Stimulated activated CD4-positive, alpha-beta T cell treated with anti-CD3 and anti-CD28 coated beads, Interleukin-2, amount 100 ng/mL, for 48 hours (primary cell): ENCODE results near the gene TAS1R1.

Experiments
- DNase-seq, 2 donors: peaks; one replicate each; pipeline ENCODE4 v3.0.0-alpha.2; 2020

TAS1R1 gene

DNA sequence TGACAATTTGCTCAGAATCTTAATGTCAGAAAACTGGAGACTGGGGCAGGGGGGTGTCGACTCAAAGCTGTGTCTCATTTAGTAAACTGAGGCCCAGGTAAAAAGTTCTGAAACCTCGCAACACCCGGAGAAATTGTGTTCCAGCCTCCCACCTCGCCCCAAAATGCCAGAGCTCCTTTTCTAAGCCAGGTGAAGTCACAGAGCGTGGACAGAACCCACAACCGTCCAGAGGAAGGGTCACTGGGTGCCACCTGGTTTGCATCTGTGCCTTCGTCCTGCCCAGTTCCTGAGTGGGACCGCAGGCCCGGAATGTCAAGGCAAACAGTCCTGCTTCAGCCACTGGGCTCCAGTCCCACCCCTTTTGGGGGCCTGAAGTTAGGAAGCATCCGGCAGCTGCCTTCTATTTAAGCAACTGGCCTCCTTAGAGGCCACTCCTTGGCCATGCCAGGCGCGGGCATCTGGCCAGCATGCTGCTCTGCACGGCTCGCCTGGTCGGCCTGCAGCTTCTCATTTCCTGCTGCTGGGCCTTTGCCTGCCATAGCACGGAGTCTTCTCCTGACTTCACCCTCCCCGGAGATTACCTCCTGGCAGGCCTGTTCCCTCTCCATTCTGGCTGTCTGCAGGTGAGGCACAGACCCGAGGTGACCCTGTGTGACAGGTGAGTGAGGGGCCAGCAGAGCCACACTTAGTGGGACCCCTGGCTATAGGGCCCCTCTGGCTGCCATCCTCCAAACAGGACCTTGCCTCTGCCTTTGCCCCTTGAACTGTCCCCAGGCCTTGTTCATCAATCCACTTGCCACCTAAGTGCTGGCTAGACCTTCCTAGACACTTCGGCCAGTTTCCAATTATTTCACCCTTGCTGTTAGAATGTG, at the start of gene TAS1R1:
TSS of gene TAS1R1 (plus strand) at position 401 of the 872 bp plus-strand sequence. CDS start at position 468, 67 bp downstream.
- DNase-seq: no peak

DNA sequence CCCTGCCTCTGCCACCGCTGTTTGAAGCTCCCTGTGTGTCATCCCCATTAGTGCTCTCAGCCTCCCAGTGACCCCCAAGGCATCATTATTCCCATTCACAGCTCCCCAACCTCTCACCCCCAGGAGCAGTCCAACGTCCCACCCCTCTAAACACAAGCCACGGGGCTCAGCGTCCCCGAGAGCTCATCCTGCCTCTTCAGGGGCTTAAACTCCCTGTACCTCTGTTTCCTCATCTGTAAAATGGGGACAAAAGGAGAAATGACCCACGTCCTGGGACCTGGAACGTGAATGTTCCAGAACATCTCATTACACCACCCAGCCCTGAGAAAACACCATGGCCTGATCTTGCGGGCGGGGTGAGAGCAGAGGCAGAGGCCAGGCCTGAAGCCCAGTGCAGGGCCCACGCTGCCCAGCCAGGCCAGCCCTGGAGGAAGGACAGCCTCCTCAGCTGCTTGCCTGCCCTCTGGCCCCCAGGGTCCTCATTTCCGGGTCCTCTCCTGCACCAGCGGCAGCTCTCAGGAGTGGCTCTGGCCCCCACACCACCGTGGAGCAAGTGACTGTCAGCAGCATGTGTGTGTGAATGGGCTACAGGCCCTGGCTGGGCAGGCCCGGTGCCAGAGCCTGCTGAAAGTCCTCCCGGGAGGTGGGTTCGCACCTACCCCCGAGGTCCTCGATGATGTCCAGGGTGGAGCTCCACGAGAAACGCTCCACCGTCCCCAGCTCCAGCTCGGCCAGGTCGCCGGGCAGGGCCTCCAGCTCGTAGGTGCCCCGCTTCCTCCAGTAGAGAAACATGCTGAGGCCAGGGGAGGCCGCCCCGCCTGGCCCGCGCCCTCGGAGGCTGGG, 49.5 kb upstream of the TAS1R1 start:
- DNase-seq: no peak

DNA sequence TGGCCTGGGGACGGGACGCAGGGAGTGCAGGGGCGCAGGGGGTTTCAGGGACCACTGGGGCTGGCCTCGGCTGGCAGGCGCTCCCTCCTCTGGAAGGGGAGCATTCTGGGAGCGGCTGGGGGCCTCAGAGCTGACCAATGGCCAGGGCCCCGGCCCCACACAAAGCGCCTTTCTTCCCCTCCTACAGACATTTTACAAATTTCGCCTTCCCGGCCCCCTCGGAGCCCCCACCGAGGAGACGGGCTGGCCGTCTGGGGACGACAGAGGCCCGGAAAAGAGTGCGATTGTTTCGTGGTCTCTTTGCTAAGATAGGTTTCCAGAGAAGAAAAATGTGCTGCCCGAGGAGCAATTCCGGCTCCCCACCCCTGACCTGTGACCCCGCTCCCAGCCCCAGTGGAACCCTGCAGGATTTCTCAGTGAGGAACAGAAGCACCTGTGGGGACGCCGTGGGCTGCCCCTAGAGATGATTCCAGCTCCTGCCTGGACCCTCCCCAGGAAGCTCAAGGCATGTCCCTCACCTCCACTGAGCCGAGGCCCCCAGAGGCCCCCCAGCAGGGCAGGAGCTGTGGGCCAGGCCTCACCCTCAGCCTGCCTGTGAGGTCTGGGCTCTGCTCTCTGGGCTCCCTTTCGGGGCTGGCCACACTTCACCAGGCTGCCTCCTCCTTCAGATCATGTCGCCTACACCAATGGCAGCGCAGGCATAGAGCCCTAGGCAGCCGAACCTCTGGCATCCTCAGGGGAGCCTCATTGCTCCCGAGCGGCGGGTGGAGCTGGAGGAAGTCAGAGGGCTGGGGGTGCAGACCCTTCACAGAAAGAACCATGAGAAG, 48.7 kb upstream of the TAS1R1 start:
- no peak for DNase-seq

DNA sequence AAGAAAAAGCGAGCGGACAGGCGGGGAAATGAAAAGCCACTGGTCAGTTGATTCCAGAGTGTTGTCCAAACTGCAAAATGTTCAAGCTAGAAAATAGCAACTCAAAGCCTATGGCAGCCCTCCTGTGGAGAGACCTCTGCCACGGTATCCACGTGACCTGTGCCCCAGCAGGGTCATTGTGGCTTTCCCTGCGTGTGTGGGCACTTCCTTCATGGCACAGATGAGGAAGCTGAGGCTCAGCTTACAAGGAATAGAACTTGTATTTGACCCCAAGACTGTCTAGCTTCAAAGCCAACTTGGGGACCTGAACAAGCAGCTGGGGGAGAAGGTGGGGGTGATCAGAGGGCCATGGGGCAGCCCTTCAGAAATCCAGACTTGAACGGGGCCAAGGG, 48.1 kb upstream of the TAS1R1 start:
- DNase-seq: no peak

DNA sequence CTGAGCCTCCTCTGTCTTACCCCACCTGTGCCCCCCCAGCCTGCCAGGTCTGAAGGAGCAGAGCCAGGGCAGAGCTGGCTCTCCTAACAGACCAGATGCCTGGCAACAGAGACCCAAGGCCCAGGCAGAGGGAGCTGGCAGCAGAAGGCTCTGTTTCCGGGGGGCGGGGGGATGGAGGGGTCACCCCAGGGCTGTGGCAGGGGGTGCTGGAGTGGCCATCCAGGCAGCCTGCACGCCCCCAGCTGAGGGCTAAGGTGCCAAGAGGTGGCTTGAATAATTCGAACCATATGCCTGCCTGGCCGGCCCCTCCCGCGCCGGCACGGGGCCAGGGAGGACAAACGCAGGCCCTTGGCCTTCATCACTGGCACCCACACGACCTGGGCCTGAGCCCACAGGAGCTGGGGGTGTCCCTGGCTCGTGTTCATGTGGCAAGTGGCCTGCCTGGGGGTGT, 47.6 kb upstream of the TAS1R1 start:
- no peak for DNase-seq

DNA sequence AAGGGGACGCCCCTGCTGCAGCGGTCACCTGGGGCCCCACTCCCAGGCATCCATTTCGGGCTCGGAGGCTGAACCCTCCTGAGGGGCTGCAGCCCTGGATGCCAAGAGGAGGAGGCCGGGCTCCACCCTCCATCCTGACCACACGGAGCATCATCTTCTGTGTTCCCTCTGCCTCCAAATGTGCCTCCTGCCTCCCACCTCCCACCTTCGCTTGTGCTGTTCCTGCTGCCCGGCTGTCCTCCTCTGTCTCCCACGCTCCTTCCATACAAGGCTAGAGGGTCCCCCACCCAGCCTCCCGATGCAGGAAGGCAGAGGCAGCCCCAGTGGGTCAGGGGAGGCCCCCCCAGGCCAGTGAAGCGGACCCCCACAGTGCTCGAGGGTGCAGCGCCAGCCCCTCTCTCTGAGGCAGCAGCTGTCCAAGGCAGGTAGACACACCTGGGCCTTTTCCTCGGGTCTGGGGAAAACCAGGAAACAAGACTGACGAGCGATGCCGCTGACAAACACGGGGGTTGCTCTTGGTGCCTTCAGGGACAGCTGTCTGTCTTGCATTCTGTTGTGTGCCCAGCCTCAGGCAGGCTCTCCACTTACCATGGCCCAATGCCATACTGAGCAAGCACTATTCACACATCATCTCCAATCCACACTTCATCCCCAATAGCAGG, 46.8 kb upstream of the TAS1R1 start:
- no peak for DNase-seq

DNA sequence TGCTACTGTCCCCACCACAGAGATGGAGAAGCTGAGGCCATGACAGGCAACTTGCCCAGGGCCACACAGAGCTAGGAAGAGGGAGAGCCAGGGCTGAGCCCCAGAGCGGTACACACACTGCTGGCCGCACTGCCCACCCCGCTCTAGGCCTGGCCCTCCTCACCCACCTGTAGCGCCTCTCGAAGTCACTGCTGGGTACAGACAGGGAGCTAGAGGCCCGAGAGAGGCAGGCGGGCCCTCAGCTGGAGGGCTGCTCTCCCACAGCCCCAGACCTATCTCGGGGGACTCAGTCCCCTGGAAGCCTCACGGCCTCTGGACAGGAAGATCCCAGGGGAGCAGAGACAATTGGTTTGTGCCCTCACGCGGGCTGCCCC, 46.3 kb upstream of the TAS1R1 start:
- no peak for DNase-seq

DNA sequence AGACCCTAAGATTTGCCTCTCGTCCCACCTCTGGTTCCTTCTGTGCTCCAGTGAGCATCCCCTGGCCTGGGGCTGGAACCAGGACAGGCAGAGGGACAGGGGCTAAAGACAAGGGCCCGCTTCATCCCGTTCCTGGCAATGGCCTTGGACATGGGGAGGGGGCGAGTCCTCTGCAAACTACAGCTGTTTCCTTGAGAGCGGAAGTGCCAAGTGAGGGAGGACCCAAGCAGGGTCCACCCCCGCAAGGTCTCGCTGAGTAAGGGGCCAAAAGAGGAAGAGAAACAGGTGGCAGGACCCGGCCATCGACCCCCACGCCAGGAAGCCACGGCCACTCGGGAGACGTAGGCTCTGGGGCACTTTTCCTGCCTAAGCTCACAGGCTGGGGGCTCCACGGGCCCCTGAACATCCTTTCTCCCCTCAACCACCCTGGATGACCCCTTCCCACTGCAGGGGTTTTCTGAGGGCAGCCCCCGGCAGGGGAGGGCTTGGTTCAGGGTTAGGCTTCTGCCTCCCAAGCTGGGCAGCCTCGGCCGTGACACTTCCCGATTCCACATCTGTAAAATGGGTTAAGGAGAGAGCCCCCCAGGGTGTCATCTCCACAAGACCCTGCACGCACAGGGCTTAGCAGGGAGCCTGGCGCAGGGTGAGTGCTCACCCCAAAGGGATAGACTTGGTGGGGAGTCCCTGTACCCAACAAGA, 45.7 kb upstream of the TAS1R1 start:
- no peak for DNase-seq

DNA sequence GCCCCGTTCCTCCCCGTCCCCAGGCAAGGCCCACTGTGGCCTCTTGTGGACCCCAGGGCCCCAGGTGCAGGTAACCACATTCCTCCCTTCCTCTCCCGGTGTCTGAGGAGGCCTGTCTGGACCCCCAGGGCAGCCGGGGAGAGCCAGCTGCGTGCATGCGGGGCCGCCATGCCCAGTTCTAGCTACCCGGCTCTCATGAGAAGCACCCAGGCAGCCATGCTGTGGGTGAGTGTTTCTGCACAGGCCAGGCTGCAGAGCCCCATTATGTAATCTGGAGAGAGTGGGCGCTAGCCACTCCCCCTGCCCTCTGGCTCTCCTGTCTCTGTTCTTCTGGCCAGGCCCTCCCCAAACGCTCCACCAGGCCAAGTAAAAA, 45.2 kb upstream of the TAS1R1 start:
- DNase-seq: no peak

DNA sequence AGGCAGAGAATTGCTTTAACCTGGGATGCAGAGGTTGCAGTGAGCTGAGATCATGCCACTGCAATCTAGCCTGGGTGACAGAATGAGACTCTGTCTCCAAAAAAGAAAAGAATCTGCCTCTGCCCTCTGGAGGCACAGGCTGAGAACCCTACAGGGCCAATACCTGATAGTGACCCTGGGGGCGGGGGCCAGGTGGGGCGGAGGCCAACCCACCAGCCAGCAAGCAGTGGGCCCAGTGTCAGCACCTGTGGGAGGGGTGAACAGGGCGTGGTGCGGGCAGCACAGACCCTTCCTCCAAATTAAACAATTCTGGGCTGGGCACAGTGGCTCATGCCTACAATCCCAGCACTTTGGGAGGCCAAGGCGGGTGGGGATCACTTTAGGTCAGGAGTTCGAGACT, 44.6 kb upstream of the TAS1R1 start:
- no peak for DNase-seq

DNA sequence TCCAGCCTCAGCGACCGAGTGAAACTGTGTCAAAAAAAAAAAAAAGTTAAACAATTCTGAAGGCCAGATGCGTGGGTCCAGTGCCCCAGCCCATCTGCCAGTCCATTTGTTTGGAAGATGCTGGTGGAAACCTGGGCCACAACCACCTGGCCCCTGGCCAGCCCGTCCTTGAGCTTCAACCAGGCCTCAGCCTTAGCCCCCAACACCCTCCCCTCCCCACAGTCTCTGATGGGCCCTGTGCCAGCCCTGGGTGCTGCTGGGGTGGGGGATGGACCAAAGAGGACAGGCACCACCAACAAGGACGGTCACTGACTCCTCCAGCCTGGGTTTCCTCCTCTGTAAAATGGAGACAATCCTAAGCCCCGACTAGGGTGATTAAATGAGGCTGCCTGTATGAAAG, 44.1 kb upstream of the TAS1R1 start:
- no peak for DNase-seq

DNA sequence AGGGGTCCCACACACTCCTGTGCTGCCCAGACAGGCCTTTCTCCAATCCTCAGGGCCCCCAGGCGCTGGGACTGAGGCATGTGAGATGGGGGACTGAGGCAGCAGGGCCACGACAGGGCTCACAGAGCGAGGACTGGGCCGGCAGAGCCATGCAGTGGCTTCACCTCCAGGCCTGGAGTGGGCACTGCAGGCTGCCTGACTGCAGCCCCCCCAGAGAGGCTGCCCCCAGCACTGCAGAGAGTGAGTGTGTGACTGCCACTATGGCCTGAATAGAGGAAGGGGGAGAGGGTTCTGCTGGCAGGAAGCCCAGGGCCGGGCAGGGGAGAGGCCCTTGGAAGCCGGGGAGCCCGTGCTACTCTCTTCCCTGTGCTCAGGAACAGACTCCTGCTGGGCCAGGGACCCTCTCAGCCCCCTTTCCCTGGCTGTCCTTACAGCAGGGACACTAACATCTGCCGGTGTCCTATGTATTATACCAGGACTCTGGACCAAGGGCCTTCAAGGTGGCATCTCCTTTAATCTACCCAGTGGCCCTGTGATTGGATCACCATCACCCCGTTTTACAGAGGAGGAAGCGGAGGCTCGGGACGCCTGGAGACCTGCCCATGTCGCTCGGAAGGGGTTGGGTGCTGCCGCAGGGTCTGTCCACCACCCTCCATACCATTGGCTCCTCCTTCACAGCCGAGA, 43.4 kb upstream of the TAS1R1 start:
- DNase-seq: no peak

DNA sequence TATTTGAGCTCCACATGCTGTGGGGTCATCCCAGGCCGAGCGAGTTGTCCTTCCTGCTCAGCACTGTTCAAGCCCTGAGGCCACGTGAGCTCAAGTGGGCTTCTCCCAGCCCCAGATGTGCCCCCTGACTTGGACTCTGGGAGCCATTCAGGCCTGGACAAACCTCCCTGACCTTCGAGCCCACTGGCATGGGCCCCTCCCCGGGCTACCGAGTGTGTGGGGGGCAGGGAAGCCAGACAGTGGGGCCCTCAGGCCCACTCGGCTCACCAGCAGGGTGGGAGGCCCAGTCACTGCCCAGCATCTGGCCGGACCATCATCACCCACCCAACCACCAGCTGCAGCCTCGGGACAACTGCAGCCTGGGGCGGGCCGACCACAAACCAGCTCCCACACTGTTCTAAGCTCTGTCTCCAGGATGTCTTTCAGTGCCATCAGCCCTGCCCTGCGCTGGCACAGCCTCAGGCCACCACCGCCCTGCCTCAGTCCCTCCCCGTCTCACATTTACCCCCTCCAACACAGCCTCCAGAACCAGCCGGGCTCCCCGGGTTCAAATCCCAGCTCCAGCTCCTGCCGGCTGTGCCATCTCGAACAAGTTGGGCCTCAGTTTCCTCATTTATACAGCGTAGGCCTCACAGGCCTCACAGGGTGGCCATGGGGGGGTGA, 42.7 kb upstream of the TAS1R1 start:
- DNase-seq: no peak

DNA sequence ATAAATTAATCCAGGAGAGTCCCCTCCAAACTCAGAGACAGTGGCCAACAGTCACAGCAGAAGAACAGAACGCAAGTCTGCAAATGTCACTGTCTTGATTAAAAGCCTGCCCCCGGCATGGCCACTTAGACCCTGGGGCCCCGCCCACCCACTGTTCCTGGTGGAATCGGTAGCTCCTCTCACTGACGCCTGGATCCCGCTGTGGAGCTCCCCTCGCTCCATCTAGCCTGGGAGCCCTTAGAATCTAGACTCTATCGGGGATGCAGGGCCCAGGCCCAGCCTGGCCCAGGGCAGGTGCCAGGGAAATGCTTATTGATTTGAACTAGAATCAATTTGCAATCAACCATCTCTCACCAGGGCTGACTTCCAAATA, 42.2 kb upstream of the TAS1R1 start:
- no peak for DNase-seq

DNA sequence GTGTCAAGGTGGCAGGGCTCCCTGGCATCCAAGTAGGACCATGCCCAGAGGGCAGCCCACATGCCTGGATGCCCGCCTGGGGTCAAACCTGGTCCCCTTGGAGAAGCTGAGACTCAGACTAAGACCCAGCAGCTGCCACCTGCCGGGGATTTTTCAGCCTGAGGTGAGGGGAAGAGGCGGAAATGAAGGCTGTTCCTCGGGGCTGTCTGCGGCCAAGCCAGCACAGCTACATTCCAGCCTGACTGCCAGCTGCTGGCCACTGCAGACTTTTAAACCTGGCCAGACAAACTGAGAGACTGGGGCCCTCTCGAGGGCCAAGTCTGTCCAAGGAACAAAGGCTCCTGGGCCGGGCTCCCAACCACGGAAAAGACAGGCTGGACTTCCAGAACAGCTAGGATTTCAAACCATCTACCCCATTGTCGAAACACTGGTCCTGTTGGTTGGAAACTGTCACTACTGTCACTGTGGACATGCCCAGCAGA, 41.7 kb upstream of the TAS1R1 start:
- no peak for DNase-seq

DNA sequence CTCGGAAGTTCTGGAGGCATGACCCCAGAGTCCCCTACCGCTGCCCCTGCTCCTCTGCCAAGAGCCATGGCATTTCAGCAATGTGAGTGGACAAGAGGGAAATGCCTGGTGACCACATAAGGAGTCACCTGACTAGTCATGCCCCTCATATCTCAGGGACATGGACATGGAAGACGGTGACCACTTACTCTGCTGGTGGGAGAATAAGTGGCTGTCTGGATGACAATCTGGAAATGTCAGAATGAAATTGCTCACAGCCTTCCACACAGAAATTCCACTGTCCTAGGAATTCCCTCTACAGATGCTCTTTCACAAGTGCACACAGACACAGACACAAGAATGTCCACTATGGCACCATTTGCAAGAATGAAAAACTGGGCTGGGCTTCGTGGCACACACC, 39.3 kb upstream of the TAS1R1 start:
- DNase-seq: no peak

DNA sequence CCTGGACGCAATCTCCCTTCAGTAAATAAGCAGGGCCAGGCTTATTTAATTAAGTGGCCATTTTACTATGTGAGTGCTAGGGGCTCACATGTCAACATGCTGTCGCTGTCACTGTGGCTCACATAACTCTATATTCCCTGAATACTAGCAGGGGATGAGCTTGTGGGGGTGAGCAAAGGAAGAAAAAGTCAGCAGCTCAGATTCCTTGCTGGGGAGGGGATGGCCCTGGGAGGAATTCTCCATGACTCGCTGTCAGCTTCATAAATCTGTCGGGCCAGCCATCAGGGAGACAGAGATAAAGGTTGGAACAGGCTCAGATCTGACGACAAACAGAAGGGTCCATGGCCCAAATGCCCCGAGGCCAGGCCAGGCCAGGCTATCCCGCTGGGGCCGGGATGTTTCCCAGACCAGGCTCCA, 37.7 kb upstream of the TAS1R1 start:
- no peak for DNase-seq

DNA sequence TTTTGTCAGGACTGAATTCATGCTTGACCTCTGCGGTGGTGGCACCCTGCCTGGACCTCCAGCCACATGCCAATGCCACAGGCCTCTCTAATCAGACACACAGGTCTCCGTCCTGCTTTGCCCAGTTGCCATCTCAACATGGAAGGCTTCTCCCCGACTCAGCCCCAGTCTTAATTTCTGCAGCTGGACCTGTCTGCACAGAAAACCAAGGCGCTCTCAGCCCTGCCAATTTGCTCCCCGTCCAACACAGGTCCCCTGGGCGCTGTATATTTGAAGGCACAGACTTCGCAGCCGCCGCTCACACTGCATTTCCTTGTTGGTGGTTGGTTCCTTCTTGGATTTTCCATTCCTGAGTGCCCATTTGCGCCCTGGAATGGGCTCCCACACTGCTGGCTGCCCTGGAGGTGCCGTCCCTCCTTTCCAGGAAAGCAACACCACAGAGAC, 35.6 kb upstream of the TAS1R1 start:
- DNase-seq: no peak

DNA sequence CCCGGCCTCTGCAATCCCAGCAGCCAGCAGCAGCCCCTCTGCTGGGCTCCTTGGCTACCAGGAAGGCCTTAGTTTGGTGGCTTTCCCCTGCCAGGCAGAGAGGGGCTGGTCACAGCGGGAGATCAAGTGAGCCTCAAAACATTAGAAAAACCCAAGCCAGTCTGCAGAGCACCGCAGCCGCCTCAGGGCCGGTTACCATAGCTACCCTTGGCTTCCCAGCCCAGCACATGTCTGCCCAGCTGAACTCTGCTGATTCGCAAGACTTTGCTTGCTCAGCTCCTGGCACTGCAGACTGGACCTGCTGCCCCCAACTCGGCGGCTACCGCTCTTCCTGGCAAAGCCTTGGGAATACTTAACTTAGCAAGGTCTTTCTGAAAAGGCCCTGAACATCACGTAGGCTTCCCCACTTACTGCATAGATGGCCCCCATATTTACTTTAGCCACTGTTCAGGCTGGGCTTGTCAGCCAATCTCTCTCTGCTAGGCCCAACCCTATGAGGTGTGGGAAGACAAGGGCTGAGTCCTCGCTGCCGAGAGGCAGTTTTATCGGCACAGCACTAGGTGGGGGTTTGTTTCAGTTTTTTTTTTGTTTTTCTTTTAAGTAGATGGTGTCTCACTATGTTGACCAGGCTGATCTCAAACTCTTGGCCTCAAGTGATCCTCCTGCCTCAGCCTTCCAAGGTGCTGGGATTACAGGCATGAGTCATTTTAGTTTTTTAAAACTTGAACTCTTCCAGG, 35.0 kb upstream of the TAS1R1 start:
- no peak for DNase-seq

DNA sequence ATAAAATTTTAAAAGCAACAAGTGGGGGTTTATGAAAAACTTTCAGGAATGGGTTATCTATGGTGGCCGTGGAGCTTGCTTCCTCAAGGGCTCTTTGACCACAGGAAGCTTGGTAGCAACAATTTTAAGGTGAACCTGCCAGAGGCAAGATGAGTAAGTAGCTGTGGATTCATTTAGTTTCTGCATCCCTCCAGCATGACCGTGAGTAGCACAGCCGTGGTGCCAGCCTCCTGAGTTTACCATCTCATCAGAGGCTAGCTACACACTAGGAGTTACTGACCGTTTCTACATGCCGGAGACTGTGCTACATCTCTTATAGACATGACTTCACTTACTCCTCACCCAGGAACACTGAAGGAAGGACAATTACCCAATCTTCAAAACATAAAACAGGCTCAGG, 33.6 kb upstream of the TAS1R1 start:
- no peak for DNase-seq
